GM12872 (cell line): ENCODE measurements around the gene BAIAP3.

ENCODE experiments used
- CTCF ChIP-seq: IDR thresholded peaks from 3 replicates; pipeline ENCODE4 v1.5.1; 2011; ENCODE audit warnings: low read depth, mild to moderate bottlenecking, low read length, moderate library complexity; ENCODE audit not compliant: insufficient read depth

The BAIAP3 gene

GRCh38 chr16:1333149-1333812 lies at the start of gene BAIAP3:
TSS of gene BAIAP3 (plus strand) at chr16:1333645. CDS start at chr16:1338550, 4,905 bp downstream.
- TF ChIP-seq CTCF = no peak

DNA sequence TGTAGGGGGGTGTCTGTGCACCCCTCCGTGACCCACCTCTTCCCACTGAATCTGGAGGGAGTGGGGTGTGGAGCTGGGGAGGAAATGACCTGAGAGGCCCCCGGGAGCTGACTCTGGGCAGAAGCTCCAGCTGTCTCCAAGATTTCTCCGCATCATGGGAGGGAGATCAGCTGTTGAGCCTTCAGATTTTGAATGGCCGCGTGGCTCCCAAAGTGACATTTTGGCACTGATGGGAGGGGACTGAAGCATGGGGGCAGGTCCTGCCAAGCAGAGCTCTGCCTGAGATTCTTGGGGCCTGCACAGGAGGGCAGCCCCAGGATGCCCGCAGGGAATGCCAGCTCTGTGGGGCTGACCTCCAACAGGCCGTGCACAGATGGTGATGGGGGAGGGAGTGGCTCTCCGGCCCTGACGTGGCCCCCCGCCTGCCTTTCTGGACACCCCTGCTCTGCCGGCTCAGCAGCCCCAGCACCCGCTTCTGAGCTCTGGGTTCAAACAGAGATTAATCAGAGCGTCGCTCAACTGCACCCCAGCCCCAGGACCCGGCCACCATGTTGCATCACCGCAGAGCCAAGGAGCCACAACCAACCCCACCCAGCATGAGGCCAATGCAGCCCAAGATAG lies 49.3 kb upstream of the BAIAP3 start:
- TF ChIP-seq CTCF = no peak

DNA sequence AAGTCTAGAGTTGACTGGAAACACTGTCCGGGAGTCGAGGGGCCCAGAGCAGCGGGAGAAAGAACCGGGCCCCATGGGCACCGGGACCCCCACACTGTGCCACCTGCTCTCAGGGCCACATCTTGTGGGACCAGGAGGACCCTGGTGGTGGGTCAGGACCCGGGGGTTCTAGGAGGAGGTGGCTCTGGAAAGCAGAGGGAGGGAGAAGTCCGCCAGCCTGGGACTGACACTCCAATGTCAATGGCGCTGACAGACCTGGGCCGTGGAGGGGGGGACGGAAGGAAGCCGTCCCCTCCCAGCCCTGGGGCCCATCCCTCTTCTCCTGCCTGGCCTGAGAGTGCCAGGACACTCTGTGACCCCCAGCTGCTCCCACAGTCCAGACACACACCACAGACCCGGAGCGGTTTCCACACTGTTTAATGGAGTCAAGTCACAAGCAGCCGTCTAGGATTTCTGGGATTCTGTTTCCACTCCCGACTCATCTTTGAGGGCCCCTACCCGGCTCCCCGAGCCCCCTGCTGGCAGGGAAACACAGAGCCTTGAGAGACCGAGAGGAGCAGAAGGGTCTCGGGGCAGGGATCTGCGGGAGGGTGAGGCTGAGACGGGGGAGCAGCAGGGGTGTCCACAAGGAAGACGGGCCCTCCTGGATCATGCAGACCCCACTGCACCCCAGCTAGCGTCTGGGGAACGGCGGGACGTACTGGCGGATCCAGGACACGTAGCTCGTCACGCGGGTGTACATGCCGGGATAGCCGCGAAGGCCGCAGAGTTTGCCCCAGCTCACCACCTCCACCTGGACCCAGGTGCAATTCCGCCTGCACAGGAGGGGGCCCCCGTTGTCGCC lies 47.6 kb upstream of the BAIAP3 start:
- no peak for TF ChIP-seq CTCF

DNA sequence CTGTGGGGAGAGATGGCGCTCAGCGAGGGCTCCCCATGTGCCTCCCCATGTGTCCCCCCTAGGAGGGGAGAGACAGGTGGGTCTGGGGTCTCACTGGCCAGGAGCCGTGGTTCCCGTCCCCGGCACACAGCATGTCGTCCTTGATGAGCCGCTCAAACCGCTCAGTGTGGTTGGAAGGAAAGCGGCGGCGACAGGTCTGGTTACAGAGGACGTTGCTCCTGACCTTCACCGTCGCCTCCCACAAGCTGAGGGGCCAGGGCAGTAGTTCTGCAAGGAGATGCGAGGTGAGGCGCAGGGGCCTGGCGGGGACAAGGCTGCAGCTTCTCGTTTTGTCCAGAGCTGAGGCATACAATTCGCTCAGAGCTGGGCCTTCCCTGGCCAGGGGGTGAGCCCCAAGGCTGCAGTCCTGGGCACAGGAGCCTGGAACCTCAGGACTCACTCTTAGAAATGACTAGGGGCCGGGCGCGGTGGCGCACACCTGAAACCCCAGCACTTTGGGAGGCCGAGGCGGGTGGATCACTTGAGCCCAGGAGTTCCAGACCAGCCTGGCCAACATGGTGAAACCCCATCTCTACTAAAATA lies 46.8 kb upstream of the BAIAP3 start:
- TF ChIP-seq CTCF = no peak

- TF ChIP-seq CTCF = no peak
These were observed 45.3 kb upstream of the BAIAP3 start for GRCh38 chr16:1287982-1288670.

DNA sequence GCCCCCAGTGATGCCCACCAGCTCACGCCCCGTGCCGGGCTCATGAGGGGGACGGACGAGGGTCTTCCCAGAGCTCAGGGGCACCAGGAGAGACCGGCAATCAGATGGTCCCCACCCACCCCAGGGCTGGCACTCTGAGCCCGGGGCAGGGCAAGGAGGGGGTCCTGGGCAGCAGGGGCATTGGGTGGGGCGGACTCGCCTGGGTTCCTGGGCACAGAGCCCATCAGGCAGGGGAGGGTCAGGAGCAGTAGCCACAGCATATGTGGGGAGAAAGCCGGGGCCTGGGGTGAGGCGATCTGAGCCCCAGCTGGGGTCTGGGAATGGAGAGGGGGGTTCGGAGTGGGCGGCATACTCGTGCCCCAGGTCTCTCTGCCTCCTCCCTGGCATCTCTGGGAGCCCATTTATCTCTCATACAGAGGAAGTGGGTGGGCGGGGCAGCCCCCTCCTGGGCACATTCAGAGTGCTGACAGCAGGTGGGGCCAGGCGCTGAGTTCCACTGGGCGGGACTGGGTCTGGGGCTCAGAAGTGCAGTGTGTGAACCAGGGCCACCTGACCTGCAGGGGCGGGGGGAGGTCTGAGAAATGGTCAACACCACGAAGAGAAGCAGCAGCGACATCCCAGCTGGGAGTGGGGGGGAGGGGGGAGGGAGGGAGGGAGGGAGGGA lies 44.5 kb upstream of the BAIAP3 start:
- TF ChIP-seq CTCF = no peak
